Panc1 (cell line): ENCODE results near the gene TAF11L13. TPM values are rescaled to one million over a fixed set of nuclear protein-coding genes. Genes with fewer than 3 reads are reported as not detected.
"Not testable (repeated sequence)": the region's sequence is repeated elsewhere in the genome, so short reads cannot be mapped to it uniquely, and the experiment has no call there.

ENCODE experiments used
- ATAC-seq: fragments of 200-7000 bp; cut with Tn5 transposase; 2 replicates; pipeline ENCODE4 v1.9.1; 2020; ENCODE audit warnings: mild to moderate bottlenecking, moderate library complexity
- BruUV-seq: library from RNA; stranded (reverse); fragments of 400-500 nt; replicated peaks from 2 replicates; lab custom pipeline; 2021; lab: Mats Ljungman, UMichigan
- CTCF ChIA-PET: fragments of 300-600 bp; sonication (Branson Sonifier 250); formaldehyde crosslinking; loops from one replicate; lab custom pipeline; 2022; ENCODE audit warnings: antibody characterized with exemption; lab: Charles Lee
- POLR2A ChIA-PET: fragments of 300-600 bp; sonication (Branson Sonifier 250); formaldehyde crosslinking; loops from one replicate; lab custom pipeline; 2022; ENCODE audit warnings: antibody characterized with exemption; lab: Charles Lee
- DNase-seq: peaks from one replicate; pipeline ENCODE4 v3.0.0-alpha.2; 2010; ENCODE audit warnings: low read depth, low spot score
- H3K27ac ChIP-seq: 2 replicates; pipeline ENCODE4 v1.5.1; 2011; ENCODE audit warnings: mild to moderate bottlenecking, low read length, inconsistent platforms
- H3K27me3 ChIP-seq: fragments of 200-500 bp; sonication (Bioruptor generic); 2 replicates; pipeline ENCODE4 v1.6.0; 2014; ENCODE audit warnings: low read length, inconsistent platforms; ENCODE audit not compliant: control insufficient read depth, insufficient read depth
- H3K36me3 ChIP-seq: fragments of 200-500 bp; sonication (Bioruptor generic); 2 replicates; pipeline ENCODE4 v1.5.1; 2014; ENCODE audit warnings: inconsistent platforms, mild to moderate bottlenecking, low read length, moderate library complexity; ENCODE audit not compliant: control insufficient read depth, insufficient read depth
- H3K4me1 ChIP-seq: 2 replicates; pipeline ENCODE4 v1.5.1; 2011; ENCODE audit warnings: inconsistent platforms, mild to moderate bottlenecking, low read length, moderate library complexity; ENCODE audit not compliant: control insufficient read depth, insufficient read depth
- H3K4me3 ChIP-seq, 2 experiments: 2 replicates each; pipeline ENCODE4 v1.5.1; 2011 to 2012; ENCODE audit warnings: low read depth in 2 of 2, low read length in 2 of 2, mild to moderate bottlenecking in 2 of 2, inconsistent platforms in 1 of 2, moderate library complexity in 1 of 2
- H3K9me3 ChIP-seq: fragments of 200-500 bp; sonication (Bioruptor generic); 2 replicates; pipeline ENCODE4 v1.5.1; 2014; ENCODE audit warnings: low read depth, mild to moderate bottlenecking, inconsistent platforms, low read length, moderate library complexity; ENCODE audit not compliant: control insufficient read depth, insufficient read depth
- CTCF ChIP-seq: fragments of 450-650 bp; IDR thresholded peaks from 2 replicates; pipeline ENCODE4 v1.5.1; 2017; ENCODE audit warnings: mild to moderate bottlenecking
- POLR2AphosphoS5 ChIP-seq: IDR thresholded peaks from 2 replicates; pipeline ENCODE4 v1.6.1; 2012; ENCODE audit warnings: mild to moderate bottlenecking, low read depth, low read length, moderate library complexity
- REST ChIP-seq, 2 experiments: IDR thresholded peaks; 2 replicates each; pipeline ENCODE4 v1.6.1; 2011 to 2012; ENCODE audit warnings: low read depth in 2 of 2, control low read depth in 1 of 2, low read length in 1 of 2, mild to moderate bottlenecking in 1 of 2, moderate library complexity in 1 of 2; ENCODE audit not compliant: insufficient read depth in 1 of 2
- SIN3A ChIP-seq: IDR thresholded peaks from 2 replicates; pipeline ENCODE4 v1.6.1; 2012; ENCODE audit warnings: low read depth, mild to moderate bottlenecking, low read length, moderate library complexity, borderline replicate concordance; ENCODE audit not compliant: insufficient read depth
- TCF7L2 ChIP-seq: IDR thresholded peaks from 2 replicates; pipeline ENCODE4 v1.6.1; 2011; ENCODE audit warnings: mild to moderate bottlenecking, low read depth, low read length, inconsistent platforms
- in situ Hi-C: cut with HindIII; loops from 2 replicates; pipeline ENCODE4 v1.10.0; 2016; ENCODE audit warnings: low sequenced_read_pairs, low pct_unique_long_range_greater_than_20kb
- intact Hi-C: fragments of 100-400 bp; cut with micrococcal nuclease; formaldehyde crosslinking; loops from one replicate; pipeline ENCODE4 v1.10.0; 2022; ENCODE audit not compliant: unreplicated experiment
- total RNA-seq: library from RNA; stranded (reverse); gene quantifications from one replicate; pipeline ENCODE4 v1.2.1, GENCODE V29; 2021; ENCODE audit not compliant: unreplicated experiment

The TAF11L13 gene
- total RNA-seq, 1 experiment from 2014 or later = not detected

- POLR2A ChIA-PET = no interaction called here
- Histone ChIP-seq H3K36me3 (no peaks in the 10 kb centered on the region), H3K27ac (no peak overlapping the region), H3K27me3 (no peaks in the 10 kb centered on the region), H3K4me3 (no peak overlapping the region), H3K4me1 (no peaks in the 10 kb centered on the region), H3K9me3 (no peaks in the 10 kb centered on the region)
- ATAC-seq = no peak
- in situ Hi-C loops (no loop called here), intact Hi-C loops (no loop called here)
- DNase-seq = no peak
- CTCF ChIA-PET = no interaction called here
- no TSS peak for BruUV-seq
- TF ChIP-seq TCF7L2 (no peak), POLR2AphosphoS5 (no peak), SIN3A (no peak), CTCF (no peak), REST (IDR thresholded peaks at IDR 0.05; ENCODE audit: insufficient read depth in 1 of 2, low read depth in 2 of 2, low read length in 1 of 2) (no peak)
Observed at GRCh38 chr5:17604951-17605350, 26.9 kb upstream of the TAF11L13 start.

GRCh38 chr5:17607461-17607860 is 24.4 kb upstream of the TAF11L13 start:
- H3K36me3 ChIP-seq, H3K27me3 ChIP-seq, ATAC-seq, intact Hi-C loops, in situ Hi-C loops, POLR2A ChIA-PET, H3K27ac ChIP-seq, H3K9me3 ChIP-seq, BruUV-seq, H3K4me3 ChIP-seq, DNase-seq, H3K4me1 ChIP-seq, CTCF ChIA-PET: not testable (repeated sequence)

- H3K4me1 ChIP-seq, DNase-seq, H3K36me3 ChIP-seq, BruUV-seq, POLR2A ChIA-PET, CTCF ChIA-PET, in situ Hi-C loops, H3K9me3 ChIP-seq, ATAC-seq, H3K27me3 ChIP-seq, intact Hi-C loops, H3K4me3 ChIP-seq, H3K27ac ChIP-seq: not testable (repeated sequence)
Observed at GRCh38 chr5:17610092-17610491, 21.8 kb upstream of the TAF11L13 start, which contains the start of gene TAF11L12. TAF11L12 (plus strand) TSS chr5:17610392.
